A549 (cell line): ENCODE measurements around the gene ACTR8. TPM values are rescaled to one million over a fixed set of nuclear protein-coding genes. Genes with fewer than 3 reads are reported as not detected.

Source experiments
- ATAC-seq, 2 experiments: fragments of 200-7000 bp in 1 of 2; fragments of >200 bp in 1 of 2; cut with Nextera tagmentation in 1 of 2; cut with Tn5 transposase in 1 of 2; 3 replicates each; pipeline versions ENCODE4 v1.8.0 to v1.9.1; 2018 to 2020; ENCODE audit warnings: mild to moderate bottlenecking in 1 of 2, moderate library complexity in 1 of 2
- CTCF ChIA-PET: fragments of 300-600 bp; sonication (Branson Sonifier 250); formaldehyde crosslinking; extraction: SDS; loops from one replicate; lab custom pipeline; 2021; ENCODE audit warnings: antibody characterized with exemption, inconsistent platforms; lab: Yijun Ruan, JAX
- POLR2A ChIA-PET: fragments of 350-600 bp; formaldehyde crosslinking; extraction: SDS; loops from one replicate; lab custom pipeline; 2021; ENCODE audit warnings: antibody characterized with exemption, inconsistent platforms; lab: Yijun Ruan, JAX
- DNase-seq, 2 experiments: peaks; one replicate each; pipeline versions ENCODE4 v3.0.0 to v3.0.0-alpha.2; 2011 to 2016; ENCODE audit warnings: low read depth in 1 of 2, low spot score in 1 of 2
- FAIRE-seq: peaks from 2 replicates; lab custom pipeline; 2011; peaks lifted over from hg19 to GRCh38; lab: Jason Lieb, UNC
- H3K27ac ChIP-seq, 2 experiments: fragments of >200 bp; sonication (Bioruptor Twin); formaldehyde crosslinking; 3 replicates each; pipeline ENCODE4 v1.5.1; 2016 to 2017
- H3K4me1 ChIP-seq: fragments of >200 bp; sonication (Bioruptor Twin); formaldehyde crosslinking; 3 replicates; pipeline ENCODE4 v1.6.1; 2016
- H3K4me2 ChIP-seq: fragments of >200 bp; sonication (Bioruptor Twin); formaldehyde crosslinking; 3 replicates; pipeline ENCODE4 v1.6.1; 2016
- H3K4me3 ChIP-seq: fragments of >200 bp; sonication (Bioruptor Twin); formaldehyde crosslinking; 3 replicates; pipeline ENCODE4 v1.5.1; 2016
- H3K9me3 ChIP-seq: fragments of >200 bp; sonication (Bioruptor Twin); formaldehyde crosslinking; 3 replicates; pipeline ENCODE4 v1.6.1; 2016
- CBX2 ChIP-seq: fragments of 200-600 bp; sonication (generic); IDR thresholded peaks from 2 replicates; pipeline ENCODE4 v1.6.1; 2016; ENCODE audit warnings: low read depth, mild to moderate bottlenecking, borderline replicate concordance
- CBX8 ChIP-seq: fragments of 200-600 bp; sonication (generic); IDR thresholded peaks from 2 replicates; pipeline ENCODE4 v1.6.1; 2016
- CEBPB ChIP-seq, 2 experiments: fragments of >200 bp in 1 of 2; sonication (Bioruptor Twin) in 1 of 2; formaldehyde crosslinking in 1 of 2; IDR thresholded peaks; 2 replicates each; pipeline ENCODE4 v1.6.1; 2012 to 2016
- CTCF ChIP-seq: fragments of >200 bp; sonication (Bioruptor Twin); formaldehyde crosslinking; IDR thresholded peaks from 3 replicates; pipeline ENCODE4 v1.5.1; 2016
- EHMT2 ChIP-seq: fragments of 200-600 bp; sonication (generic); IDR thresholded peaks from 2 replicates; pipeline ENCODE4 v1.6.1; 2016; ENCODE audit warnings: antibody characterized with exemption, low read depth, mild to moderate bottlenecking, moderate library complexity
- ESRRA ChIP-seq: fragments of 150-350 bp; IDR thresholded peaks from 2 replicates; pipeline ENCODE4 v1.6.1; 2014; ENCODE audit warnings: mild to moderate bottlenecking, low read length, borderline replicate concordance
- FOSB ChIP-seq: fragments of 250-450 bp; sonication (Bioruptor Pico); IDR thresholded peaks from 2 replicates; pipeline ENCODE4 v1.5.0; 2020; ENCODE audit warnings: mild to moderate bottlenecking, moderate library complexity
- FOSL2 ChIP-seq, 2 experiments: fragments of 450-650 bp in 1 of 2; fragments of >200 bp in 1 of 2; sonication (Bioruptor Twin) in 1 of 2; formaldehyde crosslinking; IDR thresholded peaks; 2 replicates each; pipeline versions ENCODE4 v1.5.0 to v1.6.1; 2016 to 2020; ENCODE audit warnings: mild to moderate bottlenecking in 1 of 2, moderate library complexity in 1 of 2
- HOXB5 ChIP-seq: fragments of 250-450 bp; sonication (Bioruptor Pico); IDR thresholded peaks from 2 replicates; pipeline ENCODE4 v1.5.0; 2020; ENCODE audit warnings: mild to moderate bottlenecking, moderate library complexity
- JUNB ChIP-seq: fragments of >200 bp; sonication (Bioruptor Twin); formaldehyde crosslinking; IDR thresholded peaks from 2 replicates; pipeline ENCODE4 v1.6.1; 2016
- KDM5A ChIP-seq: fragments of 200-600 bp; sonication (generic); IDR thresholded peaks from 2 replicates; pipeline ENCODE4 v1.6.1; 2016; ENCODE audit warnings: antibody characterized with exemption, mild to moderate bottlenecking
- MAZ ChIP-seq: fragments of 150-350 bp; IDR thresholded peaks from 2 replicates; pipeline ENCODE4 v1.6.1; 2014; ENCODE audit warnings: antibody characterized with exemption, low read depth, low read length, borderline replicate concordance
- MYC ChIP-seq: IDR thresholded peaks from 2 replicates; pipeline ENCODE4 v1.6.1; 2012; ENCODE audit warnings: mild to moderate bottlenecking, inconsistent platforms, low read length, improper control_type of control experiment, borderline replicate concordance
- NFE2L2 ChIP-seq: fragments of 150-350 bp; conservative IDR thresholded peaks from 2 replicates; pipeline ENCODE4 v1.6.1; 2014; ENCODE audit warnings: low read length
- POLR2AphosphoS2 ChIP-seq: conservative IDR thresholded peaks from 2 replicates; pipeline ENCODE4 v1.6.1; 2012; ENCODE audit warnings: low read length, improper control_type of control experiment, inconsistent platforms
- RCOR1 ChIP-seq: fragments of 150-350 bp; IDR thresholded peaks from 2 replicates; pipeline ENCODE4 v1.6.1; 2014; ENCODE audit warnings: antibody characterized with exemption, low read length, low read depth
- RNF2 ChIP-seq: fragments of 200-600 bp; sonication (generic); IDR thresholded peaks from 2 replicates; pipeline ENCODE4 v1.6.1; 2016; ENCODE audit warnings: low read depth, mild to moderate bottlenecking, antibody characterized with exemption, moderate library complexity, borderline replicate concordance
- TP53 ChIP-seq: fragments of 250-450 bp; sonication (Bioruptor Pico); IDR thresholded peaks from 2 replicates; pipeline ENCODE4 v1.5.0; 2021; ENCODE audit warnings: mild to moderate bottlenecking, moderate library complexity
- USF2 ChIP-seq: fragments of 450-650 bp; IDR thresholded peaks from 2 replicates; pipeline ENCODE4 v1.6.1; 2014; ENCODE audit warnings: antibody characterized with exemption
- ZNF302 ChIP-seq: fragments of 250-450 bp; sonication (Bioruptor Pico); IDR thresholded peaks from 2 replicates; pipeline ENCODE4 v1.9.0; 2021; ENCODE audit warnings: inconsistent platforms, mild to moderate bottlenecking, moderate library complexity
- WGBS: methylation state at CpG from one replicate; pipeline ENCODE4 v1.1.6; 2017; ENCODE audit errors: missing lambda C conversion rate; 5-methylcytosine and 5-hydroxymethylcytosine counted together
- polyA plus RNA-seq, 4 experiments: library from polyadenylated mRNA; depleted of rRNA in 3 of 4; stranded (reverse); fragments of >200 nt; fragmentation: RNase III in 1 of 4; extraction: RNeasy Plus Mini Kit Qiagen cat#74134 plus additional on column Dnase treatment in 1 of 4; gene quantifications; 2 replicates in 3 of 4; 3 replicates in 1 of 4; pipeline ENCODE4 v1.2.3, GENCODE V29; 2011 to 2017
- TF ChIP-seq, protein P1 (sequence below): fragments of 250-450 bp; sonication (Bioruptor Pico); IDR thresholded peaks from 2 replicates; pipeline ENCODE4 v1.5.0; 2021; ENCODE audit warnings: mild to moderate bottlenecking, moderate library complexity, borderline replicate concordance
- TF ChIP-seq, protein P2 (sequence below): IDR thresholded peaks from 2 replicates; pipeline ENCODE4 v1.6.1; 2012; ENCODE audit warnings: low read depth, borderline replicate concordance

ACTR8 gene
- polyA plus RNA-seq, 2 of the 4 experiments (the other 2 are of a cell fraction) = 12.8 to 19.4 TPM

GRCh38 chr3:53865732-53866499, 16.0 kb downstream of the ACTR8 start:
- ATAC-seq (no peak), DNase-seq (no peak), FAIRE-seq (no peak)
- TF ChIP-seq EHMT2 (no peak), RNF2 (no peak), KDM5A (no peak), HOXB5 (no peak), NFE2L2 (no peak), JUNB (no peak), CTCF (no peak), TP53 (CRISPR knock-in tag) (no peak), RCOR1 (no peak), ESRRA (no peak), MAZ (no peak), USF2 (no peak), CEBPB (IDR thresholded peaks at IDR 0.05) (no peak)
- 84% methylated on average over 5 of the region's 5 CpGs for WGBS
- POLR2A ChIA-PET = no interaction called here
- no peaks in the 10 kb centered on the region for H3K9me3 ChIP-seq
- H3K4me3 ChIP-seq = no peak overlapping the region
- H3K4me1 ChIP-seq = no peaks in the 10 kb centered on the region
- H3K27ac ChIP-seq = no peak overlapping the region
- H3K4me2 ChIP-seq = no peak overlapping the region
- CTCF ChIA-PET = no interaction called here

- TF ChIP-seq, protein P1, sequence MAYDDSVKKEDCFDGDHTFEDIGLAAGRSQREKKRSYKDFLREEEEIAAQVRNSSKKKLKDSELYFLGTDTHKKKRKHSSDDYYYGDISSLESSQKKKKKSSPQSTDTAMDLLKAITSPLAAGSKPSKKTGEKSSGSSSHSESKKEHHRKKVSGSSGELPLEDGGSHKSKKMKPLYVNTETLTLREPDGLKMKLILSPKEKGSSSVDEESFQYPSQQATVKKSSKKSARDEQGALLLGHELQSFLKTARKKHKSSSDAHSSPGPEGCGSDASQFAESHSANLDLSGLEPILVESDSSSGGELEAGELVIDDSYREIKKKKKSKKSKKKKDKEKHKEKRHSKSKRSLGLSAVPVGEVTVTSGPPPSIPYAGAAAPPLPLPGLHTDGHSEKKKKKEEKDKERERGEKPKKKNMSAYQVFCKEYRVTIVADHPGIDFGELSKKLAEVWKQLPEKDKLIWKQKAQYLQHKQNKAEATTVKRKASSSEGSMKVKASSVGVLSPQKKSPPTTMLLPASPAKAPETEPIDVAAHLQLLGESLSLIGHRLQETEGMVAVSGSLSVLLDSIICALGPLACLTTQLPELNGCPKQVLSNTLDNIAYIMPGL (CRISPR knock-in tag) = no peak
- H3K4me1 ChIP-seq = no peaks in the 10 kb centered on the region
- ChIA-PET POLR2A (no interaction called here), CTCF (interaction anchor here (0.9 to 1.0 kb wide), 2 partner anchors 19 to 88 kb away, joined by 3 to 4 read pairs; no protein-coding TSS in a partner anchor)
- H3K4me3 ChIP-seq = no peak overlapping the region
- ATAC-seq (no peak), DNase-seq (no peak), FAIRE-seq (no peak)
- H3K4me2 ChIP-seq = no peak overlapping the region
- H3K9me3 ChIP-seq = no peaks in the 10 kb centered on the region
- WGBS = 50% methylated on average over 1 of the region's 1 CpG
- no peak overlapping the region for H3K27ac ChIP-seq
Measured at GRCh38 chr3:53863145-53863544, 18.8 kb downstream of the ACTR8 start.

GRCh38 chr3:53862241-53862640, 19.7 kb downstream of the ACTR8 start:
- no peak overlapping the region for H3K27ac ChIP-seq
- ChIA-PET CTCF (no interaction called here), POLR2A (no interaction called here)
- FAIRE-seq (no peak), ATAC-seq (no peak), DNase-seq (no peak)
- no peak overlapping the region for H3K4me2 ChIP-seq
- no peak overlapping the region for H3K4me3 ChIP-seq
- H3K4me1 ChIP-seq = no peaks in the 10 kb centered on the region
- 89% methylated on average over 3 of the region's 3 CpGs for WGBS
- TF ChIP-seq, protein P2, sequence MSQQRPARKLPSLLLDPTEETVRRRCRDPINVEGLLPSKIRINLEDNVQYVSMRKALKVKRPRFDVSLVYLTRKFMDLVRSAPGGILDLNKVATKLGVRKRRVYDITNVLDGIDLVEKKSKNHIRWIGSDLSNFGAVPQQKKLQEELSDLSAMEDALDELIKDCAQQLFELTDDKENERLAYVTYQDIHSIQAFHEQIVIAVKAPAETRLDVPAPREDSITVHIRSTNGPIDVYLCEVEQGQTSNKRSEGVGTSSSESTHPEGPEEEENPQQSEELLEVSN = no peak
- TF ChIP-seq FOSB (CRISPR knock-in tag) (no peak), ZNF302 (no peak), MYC (no peak), CBX8 (no peak), TP53 (CRISPR knock-in tag) (no peak), CBX2 (no peak), FOSL2 (IDR thresholded peaks at IDR 0.05) (no peak), FOSL2 (CRISPR knock-in tag; IDR thresholded peaks at IDR 0.05) (no peak), RNF2 (no peak), POLR2AphosphoS2 (no peak)
- no peaks in the 10 kb centered on the region for H3K9me3 ChIP-seq
